Panc1 (cell line): ENCODE measurements around the gene PSPC1. TPM values are rescaled to one million over a fixed set of nuclear protein-coding genes. Genes with fewer than 3 reads are reported as not detected.
"Not testable (repeated sequence)": the region's sequence is repeated elsewhere in the genome, so short reads cannot be mapped to it uniquely, and the experiment has no call there.

Experiments used
- ATAC-seq: fragments of 200-7000 bp; cut with Tn5 transposase; 2 replicates; pipeline ENCODE4 v1.9.1; 2020; ENCODE audit warnings: mild to moderate bottlenecking, moderate library complexity
- BruUV-seq: library from RNA; stranded (reverse); fragments of 400-500 nt; replicated peaks from 2 replicates; lab custom pipeline; 2021; lab: Mats Ljungman, UMichigan
- CTCF ChIA-PET: fragments of 300-600 bp; sonication (Branson Sonifier 250); formaldehyde crosslinking; loops from one replicate; lab custom pipeline; 2022; ENCODE audit warnings: antibody characterized with exemption; lab: Charles Lee
- POLR2A ChIA-PET: fragments of 300-600 bp; sonication (Branson Sonifier 250); formaldehyde crosslinking; loops from one replicate; lab custom pipeline; 2022; ENCODE audit warnings: antibody characterized with exemption; lab: Charles Lee
- DNase-seq: peaks from one replicate; pipeline ENCODE4 v3.0.0-alpha.2; 2010; ENCODE audit warnings: low read depth, low spot score
- H3K27ac ChIP-seq: 2 replicates; pipeline ENCODE4 v1.5.1; 2011; ENCODE audit warnings: mild to moderate bottlenecking, low read length, inconsistent platforms
- H3K27me3 ChIP-seq: fragments of 200-500 bp; sonication (Bioruptor generic); 2 replicates; pipeline ENCODE4 v1.6.0; 2014; ENCODE audit warnings: low read length, inconsistent platforms; ENCODE audit not compliant: control insufficient read depth, insufficient read depth
- H3K36me3 ChIP-seq: fragments of 200-500 bp; sonication (Bioruptor generic); 2 replicates; pipeline ENCODE4 v1.5.1; 2014; ENCODE audit warnings: inconsistent platforms, mild to moderate bottlenecking, low read length, moderate library complexity; ENCODE audit not compliant: control insufficient read depth, insufficient read depth
- H3K4me1 ChIP-seq: 2 replicates; pipeline ENCODE4 v1.5.1; 2011; ENCODE audit warnings: inconsistent platforms, mild to moderate bottlenecking, low read length, moderate library complexity; ENCODE audit not compliant: control insufficient read depth, insufficient read depth
- H3K4me3 ChIP-seq, 2 experiments: 2 replicates each; pipeline ENCODE4 v1.5.1; 2011 to 2012; ENCODE audit warnings: low read depth in 2 of 2, low read length in 2 of 2, mild to moderate bottlenecking in 2 of 2, inconsistent platforms in 1 of 2, moderate library complexity in 1 of 2
- H3K9me3 ChIP-seq: fragments of 200-500 bp; sonication (Bioruptor generic); 2 replicates; pipeline ENCODE4 v1.5.1; 2014; ENCODE audit warnings: low read depth, mild to moderate bottlenecking, inconsistent platforms, low read length, moderate library complexity; ENCODE audit not compliant: control insufficient read depth, insufficient read depth
- POLR2AphosphoS5 ChIP-seq: IDR thresholded peaks from 2 replicates; pipeline ENCODE4 v1.6.1; 2012; ENCODE audit warnings: mild to moderate bottlenecking, low read depth, low read length, moderate library complexity
- SIN3A ChIP-seq: IDR thresholded peaks from 2 replicates; pipeline ENCODE4 v1.6.1; 2012; ENCODE audit warnings: low read depth, mild to moderate bottlenecking, low read length, moderate library complexity, borderline replicate concordance; ENCODE audit not compliant: insufficient read depth
- TCF7L2 ChIP-seq: IDR thresholded peaks from 2 replicates; pipeline ENCODE4 v1.6.1; 2011; ENCODE audit warnings: mild to moderate bottlenecking, low read depth, low read length, inconsistent platforms
- in situ Hi-C: cut with HindIII; loops from 2 replicates; pipeline ENCODE4 v1.10.0; 2016; ENCODE audit warnings: low sequenced_read_pairs, low pct_unique_long_range_greater_than_20kb
- intact Hi-C: fragments of 100-400 bp; cut with micrococcal nuclease; formaldehyde crosslinking; loops from one replicate; pipeline ENCODE4 v1.10.0; 2022; ENCODE audit not compliant: unreplicated experiment
- total RNA-seq: library from RNA; stranded (reverse); gene quantifications from one replicate; pipeline ENCODE4 v1.2.1, GENCODE V29; 2021; ENCODE audit not compliant: unreplicated experiment
- TF ChIP-seq, protein P1 (sequence below), 2 experiments: IDR thresholded peaks; 2 replicates each; pipeline ENCODE4 v1.6.1; 2011 to 2012; ENCODE audit warnings: low read depth in 2 of 2, control low read depth in 1 of 2, low read length in 1 of 2, mild to moderate bottlenecking in 1 of 2, moderate library complexity in 1 of 2; ENCODE audit not compliant: insufficient read depth in 1 of 2
- TF ChIP-seq, protein P2 (sequence below): fragments of 450-650 bp; IDR thresholded peaks from 2 replicates; pipeline ENCODE4 v1.5.1; 2017; ENCODE audit warnings: mild to moderate bottlenecking

Gene PSPC1
- total RNA-seq, 1 experiment from 2014 or later, result 39.1 TPM

DNA sequence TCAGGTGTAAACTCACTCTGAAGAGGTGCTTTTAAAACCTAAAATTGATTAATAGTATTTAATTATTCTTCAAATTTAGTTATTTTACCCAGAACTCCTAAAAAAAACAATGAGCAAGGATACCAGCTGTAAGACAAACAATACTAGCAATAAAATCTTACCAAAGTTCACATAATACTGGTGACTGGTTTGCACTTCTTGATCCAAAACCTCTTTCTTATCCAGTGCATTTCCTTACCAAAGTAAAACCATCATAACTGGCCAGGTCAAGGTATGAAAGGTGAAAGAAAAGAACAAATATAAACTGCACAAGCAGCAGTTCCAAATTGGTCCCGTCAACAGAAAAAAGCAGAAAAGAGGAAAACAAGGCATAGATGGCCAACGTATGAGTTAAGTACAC, 62.7 kb downstream of the PSPC1 start:
- peaks cover 5% of the 10 kb centered on the region; the same call in 1 of the 2 replicates for H3K36me3 ChIP-seq
- ChIA-PET CTCF (no interaction called here), POLR2A (no interaction called here)
- H3K9me3 ChIP-seq, result no peaks in the 10 kb centered on the region
- intact Hi-C loops, result no loop called here
- DNase-seq, result no peak
- no peak overlapping the region for H3K4me3 ChIP-seq
- no peaks in the 10 kb centered on the region for H3K27me3 ChIP-seq
- TF ChIP-seq TCF7L2 (no peak), POLR2AphosphoS5 (no peak), SIN3A (no peak)
- TF ChIP-seq, protein P1, sequence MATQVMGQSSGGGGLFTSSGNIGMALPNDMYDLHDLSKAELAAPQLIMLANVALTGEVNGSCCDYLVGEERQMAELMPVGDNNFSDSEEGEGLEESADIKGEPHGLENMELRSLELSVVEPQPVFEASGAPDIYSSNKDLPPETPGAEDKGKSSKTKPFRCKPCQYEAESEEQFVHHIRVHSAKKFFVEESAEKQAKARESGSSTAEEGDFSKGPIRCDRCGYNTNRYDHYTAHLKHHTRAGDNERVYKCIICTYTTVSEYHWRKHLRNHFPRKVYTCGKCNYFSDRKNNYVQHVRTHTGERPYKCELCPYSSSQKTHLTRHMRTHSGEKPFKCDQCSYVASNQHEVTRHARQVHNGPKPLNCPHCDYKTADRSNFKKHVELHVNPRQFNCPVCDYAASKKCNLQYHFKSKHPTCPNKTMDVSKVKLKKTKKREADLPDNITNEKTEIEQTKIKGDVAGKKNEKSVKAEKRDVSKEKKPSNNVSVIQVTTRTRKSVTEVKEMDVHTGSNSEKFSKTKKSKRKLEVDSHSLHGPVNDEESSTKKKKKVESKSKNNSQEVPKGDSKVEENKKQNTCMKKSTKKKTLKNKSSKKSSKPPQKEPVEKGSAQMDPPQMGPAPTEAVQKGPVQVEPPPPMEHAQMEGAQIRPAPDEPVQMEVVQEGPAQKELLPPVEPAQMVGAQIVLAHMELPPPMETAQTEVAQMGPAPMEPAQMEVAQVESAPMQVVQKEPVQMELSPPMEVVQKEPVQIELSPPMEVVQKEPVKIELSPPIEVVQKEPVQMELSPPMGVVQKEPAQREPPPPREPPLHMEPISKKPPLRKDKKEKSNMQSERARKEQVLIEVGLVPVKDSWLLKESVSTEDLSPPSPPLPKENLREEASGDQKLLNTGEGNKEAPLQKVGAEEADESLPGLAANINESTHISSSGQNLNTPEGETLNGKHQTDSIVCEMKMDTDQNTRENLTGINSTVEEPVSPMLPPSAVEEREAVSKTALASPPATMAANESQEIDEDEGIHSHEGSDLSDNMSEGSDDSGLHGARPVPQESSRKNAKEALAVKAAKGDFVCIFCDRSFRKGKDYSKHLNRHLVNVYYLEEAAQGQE (IDR thresholded peaks at IDR 0.05; ENCODE audit: insufficient read depth in 1 of 2, low read depth in 2 of 2, low read length in 1 of 2), result no peak
- TF ChIP-seq, protein P2, sequence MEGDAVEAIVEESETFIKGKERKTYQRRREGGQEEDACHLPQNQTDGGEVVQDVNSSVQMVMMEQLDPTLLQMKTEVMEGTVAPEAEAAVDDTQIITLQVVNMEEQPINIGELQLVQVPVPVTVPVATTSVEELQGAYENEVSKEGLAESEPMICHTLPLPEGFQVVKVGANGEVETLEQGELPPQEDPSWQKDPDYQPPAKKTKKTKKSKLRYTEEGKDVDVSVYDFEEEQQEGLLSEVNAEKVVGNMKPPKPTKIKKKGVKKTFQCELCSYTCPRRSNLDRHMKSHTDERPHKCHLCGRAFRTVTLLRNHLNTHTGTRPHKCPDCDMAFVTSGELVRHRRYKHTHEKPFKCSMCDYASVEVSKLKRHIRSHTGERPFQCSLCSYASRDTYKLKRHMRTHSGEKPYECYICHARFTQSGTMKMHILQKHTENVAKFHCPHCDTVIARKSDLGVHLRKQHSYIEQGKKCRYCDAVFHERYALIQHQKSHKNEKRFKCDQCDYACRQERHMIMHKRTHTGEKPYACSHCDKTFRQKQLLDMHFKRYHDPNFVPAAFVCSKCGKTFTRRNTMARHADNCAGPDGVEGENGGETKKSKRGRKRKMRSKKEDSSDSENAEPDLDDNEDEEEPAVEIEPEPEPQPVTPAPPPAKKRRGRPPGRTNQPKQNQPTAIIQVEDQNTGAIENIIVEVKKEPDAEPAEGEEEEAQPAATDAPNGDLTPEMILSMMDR, result no peak
- ATAC-seq, result no peak
- no peaks in the 10 kb centered on the region for H3K4me1 ChIP-seq
- no TSS peak for BruUV-seq
- in situ Hi-C loops, result no loop called here
- no peak overlapping the region for H3K27ac ChIP-seq

DNA sequence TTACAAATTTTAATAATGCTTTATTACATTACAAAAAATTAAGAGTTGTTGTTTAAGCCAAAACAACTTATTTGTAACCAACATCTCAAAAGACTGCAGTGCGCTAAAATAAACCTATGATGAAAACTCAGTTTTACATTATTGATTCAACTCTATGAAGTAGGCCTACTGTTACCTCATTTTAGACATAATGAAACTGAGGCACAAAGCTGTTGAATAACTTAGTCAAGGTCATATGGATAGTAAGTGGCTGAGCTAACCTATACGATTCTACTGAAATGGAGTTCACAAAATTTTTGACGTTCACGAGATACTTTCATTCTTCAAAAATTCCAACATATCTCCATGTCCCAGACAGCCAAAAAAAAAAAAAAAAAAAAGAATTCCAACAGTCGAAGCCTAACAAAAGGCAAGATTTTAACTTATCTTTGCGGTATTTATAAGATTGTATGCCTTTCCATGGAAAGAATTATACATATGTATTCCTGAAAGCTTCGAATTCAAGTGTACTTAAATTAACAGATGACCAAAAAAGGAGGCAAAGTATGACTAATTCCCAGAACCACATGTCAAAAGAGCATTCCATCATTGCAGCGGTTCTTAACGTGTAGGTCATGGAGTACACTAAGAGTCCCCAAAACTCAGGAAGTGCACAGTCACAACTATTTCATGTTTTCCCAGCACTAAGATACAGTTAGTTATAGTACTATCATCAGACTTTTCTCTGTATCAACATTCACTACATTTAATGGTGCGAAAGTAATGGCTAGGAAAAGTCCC, 69.4 kb downstream of the PSPC1 start:
- Histone ChIP-seq H3K27ac (no peak overlapping the region), H3K4me3 (no peak overlapping the region), H3K9me3 (no peaks in the 10 kb centered on the region), H3K4me1 (no peaks in the 10 kb centered on the region), H3K27me3 (no peaks in the 10 kb centered on the region), H3K36me3 (peaks cover 2% of the 10 kb centered on the region; the same call in 1 of the 2 replicates)
- BruUV-seq, result no TSS peak
- no peak for DNase-seq
- no peak for TF ChIP-seq TCF7L2
- no peak for TF ChIP-seq SIN3A
- TF ChIP-seq, protein P1 (IDR thresholded peaks at IDR 0.05; ENCODE audit: insufficient read depth in 1 of 2, low read depth in 2 of 2, low read length in 1 of 2), result no peak
- TF ChIP-seq, protein P2, result no peak
- TF ChIP-seq POLR2AphosphoS5, result no peak
- no peak for ATAC-seq
- intact Hi-C loops (no loop called here), in situ Hi-C loops (no loop called here)
- CTCF ChIA-PET, result no interaction called here
- POLR2A ChIA-PET, result no interaction called here

DNA sequence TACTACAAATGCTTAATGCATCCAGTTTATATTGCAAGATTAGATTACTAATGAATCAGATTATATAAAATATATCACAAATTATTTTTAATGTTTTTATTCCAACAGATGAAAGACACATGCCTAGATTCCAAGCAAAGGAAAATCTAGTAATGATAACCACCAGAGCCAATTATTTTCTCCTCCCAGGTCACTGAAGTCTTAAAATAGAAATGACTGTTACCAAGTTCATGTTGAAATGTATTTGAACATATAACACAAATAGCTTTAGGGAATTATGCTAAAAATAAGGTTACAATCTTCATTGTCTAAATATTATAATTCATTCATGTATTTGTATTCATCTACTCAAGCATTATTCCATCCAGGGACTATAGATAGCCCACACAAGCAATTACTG, 73.0 kb downstream of the PSPC1 start:
- H3K36me3 ChIP-seq, H3K27ac ChIP-seq, POLR2A ChIA-PET, H3K9me3 ChIP-seq, H3K27me3 ChIP-seq, ATAC-seq, intact Hi-C loops, H3K4me1 ChIP-seq, in situ Hi-C loops, CTCF ChIA-PET, BruUV-seq, H3K4me3 ChIP-seq, DNase-seq: not testable (repeated sequence)
